Liver (tissue), 9 donors: ENCODE results near the gene DUS3L. TPM values are rescaled to one million over a fixed set of nuclear protein-coding genes. Genes with fewer than 3 reads are reported as not detected.

Experiments used
- DNase-seq: peaks from one replicate; pipeline ENCODE4 v3.0.0-alpha.2; 2017; ENCODE audit warnings: low spot score
- H3K27ac ChIP-seq, 2 donors: one replicate each; pipeline ENCODE4 v1.7.0; 2013; ENCODE audit warnings: inconsistent platforms in 2 of 2, low read length in 2 of 2, control low read depth in 1 of 2, low read depth in 1 of 2, mild to moderate bottlenecking in 1 of 2
- H3K27me3 ChIP-seq, 4 donors: one replicate each; pipeline versions ENCODE4 v1.6.1 to v1.7.0; 2013; ENCODE audit warnings: low read length in 3 of 4, inconsistent platforms in 1 of 4, mild to moderate bottlenecking in 1 of 4, moderate library complexity in 1 of 4; ENCODE audit not compliant: control insufficient read depth in 4 of 4, insufficient read depth in 4 of 4
- H3K36me3 ChIP-seq, 4 donors: one replicate each; pipeline versions ENCODE4 v1.6.1 to v1.7.0; 2013; ENCODE audit warnings: low read length in 3 of 4, mild to moderate bottlenecking in 3 of 4, low read depth in 1 of 4, moderate library complexity in 1 of 4; ENCODE audit not compliant: control insufficient read depth in 4 of 4, insufficient read depth in 3 of 4
- H3K4me1 ChIP-seq, 4 donors: one replicate each; pipeline versions ENCODE4 v1.6.1 to v1.7.0; 2013; ENCODE audit warnings: low read length in 3 of 4, mild to moderate bottlenecking in 3 of 4, moderate library complexity in 1 of 4; ENCODE audit not compliant: control insufficient read depth in 4 of 4, insufficient read depth in 4 of 4
- H3K4me3 ChIP-seq, 3 donors: one replicate each; pipeline versions ENCODE4 v1.6.1 to v1.7.0; 2013; ENCODE audit warnings: low read length in 3 of 3, control low read depth in 1 of 3, low read depth in 1 of 3, mild to moderate bottlenecking in 1 of 3
- H3K9ac ChIP-seq, 2 donors: one replicate each; pipeline ENCODE4 v1.7.0; 2013; ENCODE audit warnings: low read length in 2 of 2, mild to moderate bottlenecking in 2 of 2, moderate library complexity in 2 of 2, control low read depth in 1 of 2, low read depth in 1 of 2
- H3K9me3 ChIP-seq, 4 donors: one replicate each; pipeline versions ENCODE4 v1.6.1 to v1.7.0; 2013; ENCODE audit warnings: low read length in 3 of 4; ENCODE audit not compliant: control insufficient read depth in 4 of 4
- EGR1 ChIP-seq, 2 donors: IDR thresholded peaks; 2 replicates each; pipeline ENCODE4 v1.6.1; 2016 to 2018; ENCODE audit warnings: antibody characterized with exemption in 2 of 2, low read depth in 2 of 2
- FOXA1 ChIP-seq: IDR thresholded peaks from 2 replicates; pipeline ENCODE4 v1.6.1; 2016; ENCODE audit warnings: antibody characterized with exemption
- FOXA2 ChIP-seq: IDR thresholded peaks from 2 replicates; pipeline ENCODE4 v1.6.1; 2016; ENCODE audit warnings: antibody characterized with exemption
- GABPA ChIP-seq, 2 donors: IDR thresholded peaks in 1 of 2; conservative IDR thresholded peaks in 1 of 2; 2 replicates each; pipeline ENCODE4 v1.6.1; 2016; ENCODE audit warnings: antibody characterized with exemption in 2 of 2, mild to moderate bottlenecking in 1 of 2, moderate library complexity in 1 of 2
- HNF4A ChIP-seq, 2 donors: conservative IDR thresholded peaks; 2 replicates each; pipeline ENCODE4 v1.6.1; 2016; ENCODE audit warnings: antibody characterized with exemption in 2 of 2, mild to moderate bottlenecking in 2 of 2
- HNF4G ChIP-seq: IDR thresholded peaks from 2 replicates; pipeline ENCODE4 v1.6.1; 2016; ENCODE audit warnings: antibody characterized with exemption
- JUND ChIP-seq, 2 donors: IDR thresholded peaks; 2 replicates each; pipeline ENCODE4 v1.6.1; 2016; ENCODE audit warnings: antibody characterized with exemption in 2 of 2
- NR2F2 ChIP-seq: IDR thresholded peaks from 2 replicates; pipeline ENCODE4 v1.6.1; 2016; ENCODE audit warnings: antibody characterized with exemption
- RAD21 ChIP-seq, 2 donors: IDR thresholded peaks; 2 replicates each; pipeline ENCODE4 v1.6.1; 2016; ENCODE audit warnings: antibody characterized with exemption in 2 of 2, mild to moderate bottlenecking in 2 of 2
- RXRA ChIP-seq, 2 donors: IDR thresholded peaks; 2 replicates each; pipeline ENCODE4 v1.6.1; 2017 to 2018; ENCODE audit warnings: antibody characterized with exemption in 2 of 2, mild to moderate bottlenecking in 1 of 2
- SP1 ChIP-seq: IDR thresholded peaks from 2 replicates; pipeline ENCODE4 v1.6.1; 2018; ENCODE audit warnings: antibody characterized with exemption, mild to moderate bottlenecking
- TAF1 ChIP-seq: conservative IDR thresholded peaks from 2 replicates; pipeline ENCODE4 v1.6.1; 2016; ENCODE audit warnings: antibody characterized with exemption, mild to moderate bottlenecking
- YY1 ChIP-seq: IDR thresholded peaks from 2 replicates; pipeline ENCODE4 v1.6.1; 2016; ENCODE audit warnings: antibody characterized with exemption, mild to moderate bottlenecking
- WGBS: extraction: QIAGEN DNeasy Blood & Tissue Kit; methylation state at CpG from one replicate; pipeline ENCODE4 v1.1.7; 2013; 5-methylcytosine and 5-hydroxymethylcytosine counted together
- polyA plus RNA-seq, 2 donors: library from polyadenylated mRNA; stranded (reverse) in 1 of 2; unstranded in 1 of 2; fragments of 200-250 nt in 1 of 2; fragments of >200 nt in 1 of 2; fragmentation: Nextera tagmentation in 1 of 2; extraction: Ambion mirVana in 1 of 2; gene quantifications; one replicate each; pipeline versions ENCODE4 v1.2.1 to v1.2.3, GENCODE V29; 2013 to 2015
- total RNA-seq, 2 donors: library from RNA; depleted of rRNA; stranded (reverse); fragments of >200 nt; gene quantifications; one replicate each; pipeline ENCODE4 v1.2.3, GENCODE V29; 2014
- TF ChIP-seq, protein P1 (sequence below): IDR thresholded peaks from 2 replicates; pipeline ENCODE4 v1.6.1; 2016; ENCODE audit warnings: antibody characterized with exemption
- TF ChIP-seq, protein P2 (sequence below): IDR thresholded peaks from 2 replicates; pipeline ENCODE4 v1.6.1; 2016; ENCODE audit warnings: antibody characterized with exemption
- TF ChIP-seq, protein P3 (sequence below): IDR thresholded peaks from 2 replicates; pipeline ENCODE4 v1.6.1; 2016; ENCODE audit warnings: antibody characterized with exemption
- TF ChIP-seq, protein P4 (sequence below): IDR thresholded peaks from 2 replicates; pipeline ENCODE4 v1.6.1; 2016; ENCODE audit warnings: antibody characterized with exemption, mild to moderate bottlenecking
- TF ChIP-seq, protein P5 (sequence below): fragments of 150-350 bp; IDR thresholded peaks from 2 replicates; pipeline ENCODE4 v1.5.1; 2017; ENCODE audit warnings: improper control_type of control experiment, low read depth, low read length; ENCODE audit not compliant: missing input control
- donor health status: healthy.
- donor health status: healthy.
- donor health status: healthy.
- donor health status: healthy.
- donor health status: healthy.

DUS3L gene
- total and polyA plus RNA-seq, 4 donors, result 12.2 to 19.0 (median 16.9) TPM

DNA sequence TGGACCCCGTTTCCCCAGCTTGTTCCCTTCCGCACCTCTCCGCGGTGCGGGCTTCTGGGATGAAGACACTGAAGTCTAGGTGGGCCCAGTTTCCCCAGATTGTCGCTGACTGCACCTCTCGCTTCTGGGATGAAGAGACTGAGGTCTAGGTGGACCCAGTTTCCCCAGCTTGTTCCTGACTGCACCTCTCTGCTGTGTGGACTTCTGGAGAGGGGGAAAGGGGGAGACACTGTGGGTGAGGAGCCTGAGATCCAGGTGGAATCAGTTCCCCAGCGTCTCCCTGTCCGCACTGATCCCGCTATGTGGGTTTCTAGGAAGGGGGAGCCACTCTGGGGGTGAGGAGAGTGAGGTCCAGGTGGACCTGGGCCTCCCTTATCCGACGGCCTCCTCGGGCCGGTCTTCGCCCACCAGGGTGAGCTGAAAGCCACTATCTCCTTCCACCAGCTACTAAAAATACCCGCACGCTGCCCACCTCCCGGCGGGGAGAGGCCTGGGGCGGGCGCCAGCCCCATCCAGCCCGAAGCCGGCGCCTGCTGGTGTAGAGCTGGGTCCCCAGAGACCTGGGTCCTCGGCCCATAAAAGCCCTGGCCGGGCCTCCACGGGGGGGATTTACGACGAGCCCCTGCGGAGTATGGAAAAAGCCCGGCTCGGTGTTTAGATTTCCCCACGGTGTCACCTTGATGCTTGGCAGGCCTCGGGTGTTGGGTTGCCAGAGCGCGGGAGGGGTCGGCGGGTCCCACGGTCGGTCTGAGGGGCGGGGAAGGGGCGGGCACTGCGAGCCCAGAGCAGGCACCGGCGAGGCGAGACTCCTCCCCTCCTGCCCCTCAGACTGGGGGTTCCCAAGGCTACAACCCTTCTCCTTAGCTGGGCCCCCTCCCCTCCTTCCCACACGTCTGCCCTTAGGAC is 38.0 kb upstream of the DUS3L start:
- Histone ChIP-seq H3K9me3 (no peaks in the 10 kb centered on the region), H3K27me3 (no peaks in the 10 kb centered on the region), H3K4me3 (peak overlapping the region; percentile 58 to 70 (median 60)), H3K27ac (peak overlapping the region; percentile 60 to 90), H3K4me1 (peaks cover 6 to 26% (median 17%) of the 10 kb centered on the region in 4 donors), H3K36me3 (peaks cover 0 to 2% (median 0%) of the 10 kb centered on the region in 4 donors), H3K9ac (peak overlapping the region; percentile 73 to 81)
- no peak for TF ChIP-seq YY1
- TF ChIP-seq, protein P1, sequence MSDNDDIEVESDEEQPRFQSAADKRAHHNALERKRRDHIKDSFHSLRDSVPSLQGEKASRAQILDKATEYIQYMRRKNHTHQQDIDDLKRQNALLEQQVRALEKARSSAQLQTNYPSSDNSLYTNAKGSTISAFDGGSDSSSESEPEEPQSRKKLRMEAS, result no peak
- TF ChIP-seq, protein P2, sequence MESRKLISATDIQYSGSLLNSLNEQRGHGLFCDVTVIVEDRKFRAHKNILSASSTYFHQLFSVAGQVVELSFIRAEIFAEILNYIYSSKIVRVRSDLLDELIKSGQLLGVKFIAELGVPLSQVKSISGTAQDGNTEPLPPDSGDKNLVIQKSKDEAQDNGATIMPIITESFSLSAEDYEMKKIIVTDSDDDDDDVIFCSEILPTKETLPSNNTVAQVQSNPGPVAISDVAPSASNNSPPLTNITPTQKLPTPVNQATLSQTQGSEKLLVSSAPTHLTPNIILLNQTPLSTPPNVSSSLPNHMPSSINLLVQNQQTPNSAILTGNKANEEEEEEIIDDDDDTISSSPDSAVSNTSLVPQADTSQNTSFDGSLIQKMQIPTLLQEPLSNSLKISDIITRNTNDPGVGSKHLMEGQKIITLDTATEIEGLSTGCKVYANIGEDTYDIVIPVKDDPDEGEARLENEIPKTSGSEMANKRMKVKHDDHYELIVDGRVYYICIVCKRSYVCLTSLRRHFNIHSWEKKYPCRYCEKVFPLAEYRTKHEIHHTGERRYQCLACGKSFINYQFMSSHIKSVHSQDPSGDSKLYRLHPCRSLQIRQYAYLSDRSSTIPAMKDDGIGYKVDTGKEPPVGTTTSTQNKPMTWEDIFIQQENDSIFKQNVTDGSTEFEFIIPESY, result no peak
- TF ChIP-seq TAF1, result no peak
- DNase-seq, result peak; percentile 55
- WGBS, result 11% methylated on average over 47 of the region's 47 CpGs

DNA sequence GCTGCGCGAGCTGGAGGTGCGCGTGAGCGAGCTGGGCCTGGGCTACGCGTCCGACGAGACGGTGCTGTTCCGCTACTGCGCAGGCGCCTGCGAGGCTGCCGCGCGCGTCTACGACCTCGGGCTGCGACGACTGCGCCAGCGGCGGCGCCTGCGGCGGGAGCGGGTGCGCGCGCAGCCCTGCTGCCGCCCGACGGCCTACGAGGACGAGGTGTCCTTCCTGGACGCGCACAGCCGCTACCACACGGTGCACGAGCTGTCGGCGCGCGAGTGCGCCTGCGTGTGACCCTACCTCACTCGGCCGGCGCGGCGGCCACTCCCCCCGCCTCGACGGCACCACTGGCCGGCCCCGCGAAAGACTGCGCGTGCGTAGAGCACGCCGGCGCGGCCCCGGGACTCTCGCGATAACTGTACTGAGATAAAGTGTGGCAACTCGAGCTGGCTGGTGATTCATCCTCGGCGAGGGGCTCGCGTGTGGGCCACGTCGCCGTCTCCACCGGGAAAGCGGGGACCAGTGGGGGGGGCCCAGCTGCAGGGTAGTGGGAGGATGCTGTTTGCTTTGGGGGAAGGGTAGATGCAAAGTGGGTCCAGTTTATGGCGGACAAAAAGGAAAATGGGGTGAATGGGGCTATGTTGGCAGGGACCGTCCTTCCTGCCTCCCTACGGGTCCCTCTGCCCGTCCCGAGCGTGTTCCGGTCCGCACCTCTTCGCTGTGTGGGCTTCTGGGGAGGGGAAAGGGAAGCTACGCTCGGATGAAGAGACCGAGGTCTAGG is 37.1 kb upstream of the DUS3L start:
- Histone ChIP-seq H3K36me3 (peaks cover 0 to 2% (median 0%) of the 10 kb centered on the region in 4 donors), H3K4me1 (peaks cover 6 to 33% (median 18%) of the 10 kb centered on the region in 4 donors), H3K9me3 (no peaks in the 10 kb centered on the region), H3K4me3 (peak overlapping the region; percentile 58 to 70 (median 60)), H3K27ac (peak overlapping the region; percentile 60 to 90), H3K27me3 (no peaks in the 10 kb centered on the region), H3K9ac (peak overlapping the region; percentile 73 to 81)
- TF ChIP-seq JUND (IDR thresholded peaks at IDR 0.05) (peak; percentile 87 to 91), HNF4G (no peak), TAF1 (no peak), FOXA2 (no peak), SP1 (peak; percentile 29), EGR1 (IDR thresholded peaks at IDR 0.05; ENCODE audit: low read depth in 2 of 2) (peak in 1 of 2 donors; percentile 42), GABPA (IDR thresholded peaks at IDR 0.05 in 1 of 2, conservative IDR thresholded peaks at IDR 0.05 in 1 of 2) (no peak), HNF4A (conservative IDR thresholded peaks at IDR 0.05) (no peak), RAD21 (IDR thresholded peaks at IDR 0.05) (peak in 1 of 2 donors; percentile 22), YY1 (no peak), RXRA (IDR thresholded peaks at IDR 0.05) (peak; percentile 3 to 26), NR2F2 (no peak), FOXA1 (peak; percentile 63)
- TF ChIP-seq, protein P3, sequence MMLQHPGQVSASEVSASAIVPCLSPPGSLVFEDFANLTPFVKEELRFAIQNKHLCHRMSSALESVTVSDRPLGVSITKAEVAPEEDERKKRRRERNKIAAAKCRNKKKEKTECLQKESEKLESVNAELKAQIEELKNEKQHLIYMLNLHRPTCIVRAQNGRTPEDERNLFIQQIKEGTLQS, result peak; percentile 41
- TF ChIP-seq, protein P2, result peak; percentile 99
- TF ChIP-seq, protein P4, sequence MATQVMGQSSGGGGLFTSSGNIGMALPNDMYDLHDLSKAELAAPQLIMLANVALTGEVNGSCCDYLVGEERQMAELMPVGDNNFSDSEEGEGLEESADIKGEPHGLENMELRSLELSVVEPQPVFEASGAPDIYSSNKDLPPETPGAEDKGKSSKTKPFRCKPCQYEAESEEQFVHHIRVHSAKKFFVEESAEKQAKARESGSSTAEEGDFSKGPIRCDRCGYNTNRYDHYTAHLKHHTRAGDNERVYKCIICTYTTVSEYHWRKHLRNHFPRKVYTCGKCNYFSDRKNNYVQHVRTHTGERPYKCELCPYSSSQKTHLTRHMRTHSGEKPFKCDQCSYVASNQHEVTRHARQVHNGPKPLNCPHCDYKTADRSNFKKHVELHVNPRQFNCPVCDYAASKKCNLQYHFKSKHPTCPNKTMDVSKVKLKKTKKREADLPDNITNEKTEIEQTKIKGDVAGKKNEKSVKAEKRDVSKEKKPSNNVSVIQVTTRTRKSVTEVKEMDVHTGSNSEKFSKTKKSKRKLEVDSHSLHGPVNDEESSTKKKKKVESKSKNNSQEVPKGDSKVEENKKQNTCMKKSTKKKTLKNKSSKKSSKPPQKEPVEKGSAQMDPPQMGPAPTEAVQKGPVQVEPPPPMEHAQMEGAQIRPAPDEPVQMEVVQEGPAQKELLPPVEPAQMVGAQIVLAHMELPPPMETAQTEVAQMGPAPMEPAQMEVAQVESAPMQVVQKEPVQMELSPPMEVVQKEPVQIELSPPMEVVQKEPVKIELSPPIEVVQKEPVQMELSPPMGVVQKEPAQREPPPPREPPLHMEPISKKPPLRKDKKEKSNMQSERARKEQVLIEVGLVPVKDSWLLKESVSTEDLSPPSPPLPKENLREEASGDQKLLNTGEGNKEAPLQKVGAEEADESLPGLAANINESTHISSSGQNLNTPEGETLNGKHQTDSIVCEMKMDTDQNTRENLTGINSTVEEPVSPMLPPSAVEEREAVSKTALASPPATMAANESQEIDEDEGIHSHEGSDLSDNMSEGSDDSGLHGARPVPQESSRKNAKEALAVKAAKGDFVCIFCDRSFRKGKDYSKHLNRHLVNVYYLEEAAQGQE, result peak; percentile 84
- TF ChIP-seq, protein P5, sequence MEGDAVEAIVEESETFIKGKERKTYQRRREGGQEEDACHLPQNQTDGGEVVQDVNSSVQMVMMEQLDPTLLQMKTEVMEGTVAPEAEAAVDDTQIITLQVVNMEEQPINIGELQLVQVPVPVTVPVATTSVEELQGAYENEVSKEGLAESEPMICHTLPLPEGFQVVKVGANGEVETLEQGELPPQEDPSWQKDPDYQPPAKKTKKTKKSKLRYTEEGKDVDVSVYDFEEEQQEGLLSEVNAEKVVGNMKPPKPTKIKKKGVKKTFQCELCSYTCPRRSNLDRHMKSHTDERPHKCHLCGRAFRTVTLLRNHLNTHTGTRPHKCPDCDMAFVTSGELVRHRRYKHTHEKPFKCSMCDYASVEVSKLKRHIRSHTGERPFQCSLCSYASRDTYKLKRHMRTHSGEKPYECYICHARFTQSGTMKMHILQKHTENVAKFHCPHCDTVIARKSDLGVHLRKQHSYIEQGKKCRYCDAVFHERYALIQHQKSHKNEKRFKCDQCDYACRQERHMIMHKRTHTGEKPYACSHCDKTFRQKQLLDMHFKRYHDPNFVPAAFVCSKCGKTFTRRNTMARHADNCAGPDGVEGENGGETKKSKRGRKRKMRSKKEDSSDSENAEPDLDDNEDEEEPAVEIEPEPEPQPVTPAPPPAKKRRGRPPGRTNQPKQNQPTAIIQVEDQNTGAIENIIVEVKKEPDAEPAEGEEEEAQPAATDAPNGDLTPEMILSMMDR, result no peak
- TF ChIP-seq, protein P1, result peak; percentile 14
- peak; percentile 87 for DNase-seq
- 1% methylated on average over 91 of the region's 91 CpGs for WGBS
